Body of pancreas (tissue), 4 donors: ENCODE data around the gene AP3B1.

Experiments
- CTCF ChIP-seq, 7 experiments: fragments of 450-650 bp in 4 of 7; fragments of 200-600 bp in 3 of 7; sonication (generic) in 3 of 7; IDR thresholded peaks; one replicate each; pipeline ENCODE4 v1.5.1; 2016 to 2019; ENCODE audit warnings: antibody characterized with exemption in 7 of 7
- POLR2A ChIP-seq, 3 donors: fragments of 450-650 bp; IDR thresholded peaks; one replicate each; pipeline ENCODE4 v1.6.1; 2016; ENCODE audit warnings: antibody characterized with exemption in 3 of 3, mild to moderate bottlenecking in 2 of 3

DNA sequence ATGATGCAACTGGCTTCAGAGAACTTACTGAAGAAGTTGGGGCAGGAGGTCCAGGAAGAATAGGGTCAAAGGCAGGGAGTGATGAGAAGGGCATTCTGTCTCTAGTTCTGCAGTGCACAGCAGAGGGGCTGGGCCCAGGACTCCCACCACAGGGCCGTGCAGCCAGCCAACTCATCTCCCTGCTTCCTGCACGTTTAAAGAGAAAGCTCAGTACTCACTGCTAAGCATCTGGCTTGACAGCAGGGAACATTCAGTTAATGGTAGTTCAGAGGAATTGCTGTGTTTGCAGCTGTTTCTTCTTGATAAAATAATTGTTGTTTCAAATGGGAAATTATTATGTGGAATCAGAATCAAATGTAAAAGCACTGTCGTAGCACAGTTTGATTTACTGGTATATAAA, 40.3 kb upstream of the AP3B1 start:
- TF ChIP-seq CTCF (IDR thresholded peaks at IDR 0.05): no peak
- TF ChIP-seq POLR2A (IDR thresholded peaks at IDR 0.05): no peak
